Activated CD4-positive, alpha-beta T cell treated with anti-CD3 and anti-CD28 coated beads, Interleukin-2, amount 50 U/mL, for 1 hour (primary cell): Measurements from ENCODE around the gene PALB2.
"Not testable (repeated sequence)": the region's sequence is repeated elsewhere in the genome, so short reads cannot be mapped to it uniquely, and the experiment has no call there.

Experiments used
- DNase-seq: peaks from one replicate; pipeline ENCODE4 v3.0.0-alpha.2; 2020

Gene PALB2

GRCh38 chr16:23642246-23642774, 1.2 kb upstream of the PALB2 start:
- no peak for DNase-seq

DNA sequence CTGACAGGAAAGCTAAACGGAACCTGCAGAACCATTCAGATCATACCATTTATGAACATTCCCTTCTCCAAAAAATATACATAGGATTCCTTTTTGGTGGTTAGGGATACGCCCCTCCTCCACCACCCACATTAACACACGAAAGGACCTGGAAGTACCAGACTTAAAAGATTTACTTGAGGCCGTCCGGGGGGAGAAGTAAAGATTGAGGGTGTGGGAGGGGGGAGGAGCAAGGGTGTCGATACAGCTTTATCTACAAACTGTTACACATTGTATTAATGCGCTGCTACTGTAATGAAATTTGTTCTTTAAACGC, 537 bp downstream of the PALB2 start:
- no peak for DNase-seq

DNA sequence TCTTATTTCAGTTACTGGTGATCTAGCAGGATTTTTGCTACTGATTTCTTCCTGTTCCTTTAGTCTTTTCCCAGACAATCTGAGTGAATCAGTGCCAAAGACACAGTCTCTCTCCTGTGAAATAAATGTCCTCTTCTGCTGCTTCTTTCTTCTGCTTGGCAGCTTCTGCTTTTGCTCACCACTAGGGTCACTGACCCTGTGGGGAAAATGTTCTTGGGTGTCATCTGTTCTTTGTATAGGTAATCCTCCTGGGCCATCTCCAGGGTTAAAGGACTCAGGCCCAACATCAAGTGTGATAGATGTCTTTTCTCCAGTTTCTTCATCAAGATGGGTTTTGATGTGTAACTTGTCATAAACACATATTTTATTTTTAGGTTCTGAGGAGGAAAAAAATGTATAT, 5.2 kb downstream of the PALB2 start:
- no peak for DNase-seq

GRCh38 chr16:23634461-23635036, 6.6 kb downstream of the PALB2 start:
- no peak for DNase-seq

- DNase-seq, result not testable (repeated sequence)
Observed at GRCh38 chr16:23631874-23632273, 9.2 kb downstream of the PALB2 start.

- no peak for DNase-seq
Observed at GRCh38 chr16:23629516-23629915, 11.6 kb downstream of the PALB2 start.

GRCh38 chr16:23624092-23624491, 17.0 kb downstream of the PALB2 start:
- DNase-seq, result no peak

DNA sequence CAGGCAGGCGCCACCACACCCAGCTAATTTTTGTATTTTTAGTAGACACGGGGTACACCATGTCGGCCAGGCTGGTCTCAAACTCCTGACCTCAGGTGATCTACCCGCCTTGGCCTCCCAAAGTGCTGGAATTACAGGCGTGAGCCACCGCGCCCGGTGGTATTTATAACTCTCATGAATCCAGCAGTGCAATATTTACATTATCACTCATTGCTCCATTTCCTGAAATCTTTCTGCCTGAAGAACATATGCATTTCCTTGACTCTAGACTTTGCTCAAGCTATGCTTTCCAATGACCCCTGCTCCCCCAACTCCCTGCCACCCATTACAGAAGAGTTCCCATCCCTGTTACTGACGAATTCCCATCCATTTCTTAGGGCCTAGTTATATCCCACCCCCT, 25.3 kb downstream of the PALB2 start:
- DNase-seq, result no peak

DNA sequence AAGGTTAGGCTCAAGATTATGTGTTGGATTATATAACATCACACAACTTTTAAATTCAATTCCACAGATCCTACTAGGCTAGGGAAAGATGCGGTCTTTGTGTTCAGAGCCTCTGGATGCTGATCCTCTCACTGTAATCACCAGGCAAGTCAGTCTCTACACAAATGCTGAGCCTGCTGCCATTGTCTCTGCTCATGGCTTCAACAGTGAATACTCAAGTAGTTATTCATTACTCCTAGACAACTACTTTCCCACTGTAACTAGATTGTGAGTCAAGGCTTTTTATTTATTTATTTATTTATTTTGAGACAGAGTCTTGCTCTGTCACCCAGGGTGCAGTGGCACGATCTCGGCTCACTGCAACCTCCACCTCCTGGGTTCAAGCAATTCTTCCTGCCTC, 29.2 kb downstream of the PALB2 start:
- DNase-seq, result no peak

DNA sequence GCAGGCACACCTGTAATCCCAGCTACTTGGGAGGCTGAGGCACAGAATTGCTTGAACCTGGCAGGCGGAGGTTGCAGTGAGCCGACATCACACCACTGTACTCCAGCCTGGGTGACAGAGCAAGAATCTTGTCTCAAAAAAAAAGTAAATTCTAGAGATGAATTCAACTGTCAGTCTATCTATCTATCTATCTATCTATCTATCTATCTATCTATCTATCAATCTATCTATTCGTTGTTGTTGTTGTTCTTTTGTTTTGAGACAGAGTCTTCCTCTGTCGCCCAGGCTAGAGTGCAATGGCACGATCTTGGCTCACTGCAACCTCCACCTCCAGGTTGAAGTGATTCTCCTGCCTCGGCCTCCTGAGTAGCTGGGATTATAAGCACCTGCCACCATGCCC, 30.2 kb downstream of the PALB2 start:
- not testable (repeated sequence) for DNase-seq

GRCh38 chr16:23609929-23610328, 31.2 kb downstream of the PALB2 start:
- DNase-seq, result no peak

- no peak for DNase-seq
Observed at GRCh38 chr16:23608194-23608593, 32.9 kb downstream of the PALB2 start.

DNA sequence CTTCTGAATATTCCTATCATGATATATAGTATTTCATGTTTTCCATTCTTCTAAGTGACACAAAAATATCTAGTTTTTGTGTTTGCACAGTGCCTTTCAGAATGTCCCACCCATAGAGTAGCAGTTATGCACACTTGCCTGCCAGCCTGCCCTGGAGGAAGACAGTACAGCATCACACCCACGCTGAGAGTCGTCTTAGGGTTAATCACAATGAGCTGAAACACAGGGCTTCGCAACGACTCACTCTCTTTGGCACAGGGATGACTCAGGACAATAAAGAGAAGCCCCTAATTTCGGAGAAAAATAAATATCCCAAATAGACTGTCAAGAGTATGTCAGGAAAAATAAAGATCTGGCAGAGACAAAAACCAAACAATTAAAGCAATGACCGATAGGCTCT, 33.4 kb downstream of the PALB2 start:
- DNase-seq, result no peak

DNA sequence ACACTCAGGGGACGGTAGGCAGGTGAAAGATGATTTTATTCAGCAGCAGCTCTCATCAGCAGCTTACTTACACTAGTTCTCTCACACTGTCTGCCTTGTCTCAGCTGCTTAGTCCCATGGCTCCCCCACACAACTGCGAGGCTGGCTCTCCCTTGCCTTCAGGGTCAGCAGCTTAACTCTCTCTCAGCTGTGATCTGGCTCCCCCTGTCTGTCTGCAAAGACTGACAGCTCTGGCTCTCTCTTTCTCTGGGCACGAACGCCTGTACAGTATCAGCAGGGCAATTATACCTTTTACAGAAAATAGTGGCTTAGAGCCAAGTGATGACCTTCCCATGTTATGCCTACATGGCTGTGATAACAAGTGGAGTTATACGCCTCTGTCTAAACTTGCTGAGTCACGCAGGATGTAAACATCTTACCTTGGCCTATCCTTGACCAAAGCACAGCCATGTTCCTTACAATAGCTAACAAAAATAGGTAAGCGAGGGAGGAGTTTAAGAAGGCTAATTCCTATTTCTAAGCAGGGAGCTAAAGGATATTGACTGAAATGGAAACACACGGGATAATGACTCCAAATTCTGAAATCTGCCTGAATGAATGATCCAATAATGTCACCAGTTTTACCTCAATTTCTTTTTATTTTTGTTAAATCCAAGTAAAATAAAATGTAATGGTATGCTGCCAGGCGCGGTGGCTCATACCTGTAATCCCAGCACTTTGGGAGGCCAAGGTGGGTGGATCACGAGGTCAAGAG, 43.9 kb downstream of the PALB2 start:
- DNase-seq, result no peak

DNA sequence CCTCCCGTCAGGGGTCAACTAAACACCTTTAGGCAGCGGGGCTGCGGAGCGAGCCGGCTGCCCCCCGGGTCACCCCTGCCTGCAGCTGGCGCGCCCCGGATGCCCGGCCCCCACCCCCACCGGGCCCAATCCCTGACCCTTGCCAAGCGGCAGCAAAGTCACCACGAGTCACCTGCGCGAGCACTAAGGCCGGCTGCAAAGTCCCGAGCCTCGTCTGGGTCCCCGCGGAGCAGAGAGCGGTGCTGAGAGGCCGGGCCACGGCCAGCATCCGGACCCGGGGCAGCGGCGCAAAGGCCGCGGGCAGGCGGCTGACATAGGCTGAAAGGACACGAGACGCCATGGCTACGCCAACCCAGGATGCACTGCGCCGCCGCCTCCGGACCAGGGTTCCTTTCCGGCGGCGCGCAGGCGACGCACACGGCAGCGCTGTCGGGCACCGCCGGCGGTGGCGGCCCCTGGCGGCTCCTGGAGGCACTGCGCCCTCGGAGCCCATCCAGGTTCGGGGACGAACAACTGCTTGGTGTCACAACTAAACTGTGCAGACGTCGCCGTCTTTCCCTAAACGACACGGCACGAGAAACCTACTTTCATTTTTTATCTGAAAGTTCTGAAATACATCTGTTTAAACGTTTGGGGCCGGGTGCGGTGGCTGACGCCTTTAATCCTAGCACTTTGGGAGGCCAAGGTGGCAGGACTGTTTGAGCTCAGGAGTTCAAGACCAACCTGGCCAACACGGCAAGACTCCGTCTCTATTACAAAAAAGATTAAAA, 45.0 kb downstream of the PALB2 start, which contains the start of gene NDUFAB1:
NDUFAB1 (minus strand) TSS at position 366 of the 770 bp plus-strand sequence; CDS start at position 340, 26 bp downstream.
- DNase-seq, result peak; percentile 89

DNA sequence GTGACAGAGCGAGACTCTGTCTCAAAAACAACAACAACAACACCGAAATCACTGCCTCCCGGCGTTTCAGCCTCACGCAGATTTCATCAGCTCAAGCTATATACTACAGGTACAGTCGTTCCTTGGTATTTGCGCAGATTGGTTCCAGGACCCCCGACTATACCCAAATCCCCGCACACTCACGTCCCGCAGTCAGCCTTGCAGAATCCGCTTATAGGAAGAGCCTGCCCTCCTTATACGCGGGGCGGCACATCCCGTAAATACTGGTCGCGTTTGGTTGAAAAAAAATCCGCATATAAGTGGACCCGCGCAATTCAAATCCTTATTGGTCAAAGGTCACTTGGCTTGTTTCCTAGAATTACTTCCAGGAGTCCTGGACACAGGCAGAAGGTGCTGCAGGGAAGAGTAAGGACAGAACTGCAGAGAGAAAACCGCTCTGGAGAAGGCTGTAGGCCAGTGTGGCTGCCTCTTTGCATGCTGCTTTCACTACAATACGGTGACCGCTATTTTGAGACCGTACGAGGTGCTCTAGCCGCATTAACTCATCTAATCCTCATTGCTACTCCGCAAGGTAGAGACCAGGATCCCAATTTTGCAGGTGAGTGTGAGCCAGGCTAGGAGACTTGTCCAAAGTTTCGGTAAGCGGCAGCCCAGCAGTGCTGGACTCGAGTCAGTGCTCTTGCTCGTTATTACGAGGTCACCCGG, 45.7 kb downstream of the PALB2 start:
- DNase-seq, result no peak

GRCh38 chr16:23594186-23594585, 46.9 kb downstream of the PALB2 start:
- DNase-seq, result no peak

DNA sequence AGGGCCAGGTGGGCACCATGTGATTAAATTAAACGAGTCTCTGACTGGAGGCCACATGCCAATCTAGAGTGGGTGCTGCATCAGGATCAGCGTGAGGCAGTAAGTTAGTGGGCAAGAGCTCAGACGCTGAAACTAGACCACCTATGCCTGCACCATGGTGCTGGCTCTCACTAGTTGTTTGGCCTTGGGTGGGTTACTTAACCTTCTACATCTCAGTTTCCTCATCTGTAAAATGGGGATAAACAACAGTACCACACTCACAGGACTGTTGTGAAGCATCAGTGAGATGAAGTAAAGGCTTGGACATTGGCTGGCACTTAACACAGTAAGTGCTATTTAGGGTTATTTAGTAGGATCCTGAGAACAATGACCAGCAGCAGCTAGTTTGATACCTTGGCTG, 50.9 kb downstream of the PALB2 start:
- no peak for DNase-seq

GRCh38 chr16:23587726-23588125, 53.4 kb downstream of the PALB2 start:
- no peak for DNase-seq

DNA sequence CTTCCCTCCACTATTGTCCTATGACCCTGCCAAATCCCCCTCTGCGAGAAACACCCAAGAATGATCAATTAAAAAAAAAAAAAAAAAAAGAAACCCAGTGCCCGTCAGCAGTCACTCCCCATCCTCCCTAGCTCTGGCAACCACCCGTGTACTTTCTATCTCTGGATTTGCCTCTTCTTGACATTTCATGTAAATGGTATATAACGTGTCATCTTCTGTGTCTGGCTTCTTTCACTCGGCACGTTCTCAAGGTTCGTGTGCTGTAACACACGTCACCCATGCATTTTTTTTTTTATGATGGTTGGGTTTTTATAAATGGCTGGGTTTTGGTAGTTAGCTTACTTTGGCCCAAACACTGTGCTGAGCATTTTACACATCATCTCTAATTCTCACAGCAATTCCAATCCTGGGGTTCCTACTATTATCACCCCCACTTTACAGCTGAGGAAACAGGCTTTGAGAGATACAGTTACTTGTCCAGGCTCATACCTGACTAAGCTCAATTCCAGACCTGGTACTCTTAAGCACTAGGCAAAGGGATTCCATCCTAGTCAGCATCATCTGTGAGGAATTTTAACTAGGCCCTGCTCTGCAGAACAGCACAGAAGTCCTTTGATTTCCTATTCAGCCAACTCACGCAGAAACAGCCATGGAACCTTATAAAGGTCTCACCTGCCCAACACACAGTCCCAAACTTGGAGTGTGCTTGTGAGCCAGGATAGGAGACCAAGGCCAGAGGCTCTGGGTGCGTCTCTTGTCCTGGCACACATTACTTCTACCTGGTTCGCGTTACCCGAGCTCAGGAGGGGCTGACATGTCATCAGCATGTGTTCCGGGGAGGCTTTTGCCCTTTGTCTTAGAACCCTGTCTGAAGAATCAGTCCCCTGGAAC, 56.7 kb downstream of the PALB2 start:
- DNase-seq, result no peak

DNA sequence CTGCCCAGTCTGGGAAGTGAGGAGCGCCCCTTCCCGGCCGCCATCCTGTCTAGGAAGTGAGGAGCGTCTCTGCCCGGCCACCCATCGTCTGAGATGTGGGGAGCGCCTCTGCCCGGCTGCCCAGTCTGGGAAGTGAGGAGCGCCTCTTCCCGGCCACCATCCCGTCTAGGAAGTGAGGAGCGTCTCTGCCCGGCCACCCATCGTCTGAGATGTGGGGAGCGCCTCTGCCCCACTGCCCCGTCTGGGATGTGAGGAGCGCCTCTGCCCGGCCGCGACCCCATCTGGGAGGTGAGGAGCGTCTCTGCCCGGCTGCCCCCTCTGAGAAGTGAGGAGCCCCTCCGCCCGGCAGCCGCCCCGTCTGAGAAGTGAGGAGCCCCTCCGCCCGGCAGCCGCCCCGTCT, 57.8 kb downstream of the PALB2 start:
- not testable (repeated sequence) for DNase-seq

- DNase-seq, result no peak
Observed at GRCh38 chr16:23581764-23582163, 59.3 kb downstream of the PALB2 start.
